Fibroblast of mammary gland (primary cell): ENCODE results near the gene RANBP1.

Source experiments
- DNase-seq: peaks from one replicate; pipeline ENCODE4 v3.0.0-alpha.2; 2010; ENCODE audit warnings: low read depth
- H3K4me3 ChIP-seq: 2 replicates; pipeline ENCODE4 v1.5.1; 2011; ENCODE audit warnings: low read depth, mild to moderate bottlenecking, low read length, moderate library complexity; ENCODE audit not compliant: control insufficient read depth
- CTCF ChIP-seq: conservative IDR thresholded peaks from 2 replicates; pipeline ENCODE4 v1.5.1; 2011; ENCODE audit warnings: low read depth, low read length, inconsistent platforms; ENCODE audit not compliant: control insufficient read depth, insufficient read depth

RANBP1 gene

GRCh38 chr22:20118300-20119020, 2.6 kb downstream of the RANBP1 start:
- no peak for TF ChIP-seq CTCF
- peak overlapping the region; percentile 88 for H3K4me3 ChIP-seq
- DNase-seq: no peak

GRCh38 chr22:20121856-20122415, 6.0 kb downstream of the RANBP1 start:
- no peak for DNase-seq
- no peak for TF ChIP-seq CTCF
- no peak overlapping the region for H3K4me3 ChIP-seq

- H3K4me3 ChIP-seq: no peak overlapping the region
- TF ChIP-seq CTCF: no peak
- DNase-seq: no peak
These were observed 7.6 kb downstream of the RANBP1 start for GRCh38 chr22:20123366-20124082.

GRCh38 chr22:20124083-20124787, 8.3 kb downstream of the RANBP1 start:
- no peak for TF ChIP-seq CTCF
- no peak for DNase-seq
- no peak overlapping the region for H3K4me3 ChIP-seq

GRCh38 chr22:20125201-20126174, 9.6 kb downstream of the RANBP1 start:
- no peak overlapping the region for H3K4me3 ChIP-seq
- TF ChIP-seq CTCF: no peak
- DNase-seq: no peak
